ENCODE results near the gene NEK4.

- TF ChIP-seq CTCF (IDR thresholded peaks at IDR 0.05) (no peak), POLR2A (IDR thresholded peaks at IDR 0.05) (no peak)
These were observed 89.1 kb downstream of the NEK4 start for GRCh38 chr3:52681596-52681995.

All from adrenal gland (tissue), 5 donors.